ENCODE results near the gene SLC22A23.

- TF ChIP-seq GATA2 (IDR thresholded peaks at IDR 0.05; ENCODE audit: low read depth, low read length) (no peak), GATA3 (IDR thresholded peaks at IDR 0.05; ENCODE audit: low read depth, low read length) (no peak)
Measured at GRCh38 chr6:3289664-3290055, 167.2 kb downstream of the SLC22A23 start.
